ENCODE data around the gene MDFIC. TPM values are rescaled to one million over a fixed set of nuclear protein-coding genes. Genes with fewer than 3 reads are reported as not detected.

Gene MDFIC
- total RNA-seq, 1 donor from 2014 or later = 18.5 TPM

- Mint-ChIP-seq H3K27ac (ENCODE audit: unreplicated experiment) (no peak overlapping the region), H3K36me3 (ENCODE audit: unreplicated experiment) (no peaks in the 10 kb centered on the region)
These were observed 132.7 kb downstream of the MDFIC start for GRCh38 chr7:115054478-115055065.

DNA sequence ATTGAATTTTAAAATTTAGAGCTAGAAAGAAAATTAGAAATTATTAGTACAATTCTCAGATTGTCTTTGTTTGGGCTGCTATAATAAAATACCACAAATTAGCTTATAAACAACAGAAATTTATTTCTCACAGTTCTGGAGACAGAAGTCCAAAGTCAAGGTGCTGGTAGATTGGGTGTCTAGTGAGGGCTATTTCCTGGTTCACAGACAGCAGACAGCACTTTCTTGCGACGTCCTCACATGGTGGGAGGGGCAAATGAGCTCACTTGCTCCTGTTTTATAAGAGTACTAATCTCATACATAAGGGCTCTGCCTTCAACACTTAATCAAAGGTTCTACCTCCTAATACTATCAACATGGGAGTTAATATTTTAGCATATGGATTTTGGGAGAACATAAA, 134.1 kb downstream of the MDFIC start:
- DNase-seq (ENCODE audit: extremely low spot score, unreplicated experiment) = no peak
- TF ChIP-seq, protein P1, sequence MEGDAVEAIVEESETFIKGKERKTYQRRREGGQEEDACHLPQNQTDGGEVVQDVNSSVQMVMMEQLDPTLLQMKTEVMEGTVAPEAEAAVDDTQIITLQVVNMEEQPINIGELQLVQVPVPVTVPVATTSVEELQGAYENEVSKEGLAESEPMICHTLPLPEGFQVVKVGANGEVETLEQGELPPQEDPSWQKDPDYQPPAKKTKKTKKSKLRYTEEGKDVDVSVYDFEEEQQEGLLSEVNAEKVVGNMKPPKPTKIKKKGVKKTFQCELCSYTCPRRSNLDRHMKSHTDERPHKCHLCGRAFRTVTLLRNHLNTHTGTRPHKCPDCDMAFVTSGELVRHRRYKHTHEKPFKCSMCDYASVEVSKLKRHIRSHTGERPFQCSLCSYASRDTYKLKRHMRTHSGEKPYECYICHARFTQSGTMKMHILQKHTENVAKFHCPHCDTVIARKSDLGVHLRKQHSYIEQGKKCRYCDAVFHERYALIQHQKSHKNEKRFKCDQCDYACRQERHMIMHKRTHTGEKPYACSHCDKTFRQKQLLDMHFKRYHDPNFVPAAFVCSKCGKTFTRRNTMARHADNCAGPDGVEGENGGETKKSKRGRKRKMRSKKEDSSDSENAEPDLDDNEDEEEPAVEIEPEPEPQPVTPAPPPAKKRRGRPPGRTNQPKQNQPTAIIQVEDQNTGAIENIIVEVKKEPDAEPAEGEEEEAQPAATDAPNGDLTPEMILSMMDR (IDR thresholded peaks at IDR 0.05) = no peak
- no peak overlapping the region for H3K27ac Mint-ChIP-seq (ENCODE audit: unreplicated experiment)
- H3K36me3 Mint-ChIP-seq (ENCODE audit: unreplicated experiment) = no peaks in the 10 kb centered on the region
- no peaks in the 10 kb centered on the region for H3K27me3 Mint-ChIP-seq (ENCODE audit: unreplicated experiment)
- peaks cover 4% of the 10 kb centered on the region for H3K9me3 Mint-ChIP-seq (ENCODE audit: unreplicated experiment)
- H3K4me1 Mint-ChIP-seq (ENCODE audit: unreplicated experiment) = peaks cover 3% of the 10 kb centered on the region
- no peak overlapping the region for H3K4me3 Mint-ChIP-seq (ENCODE audit: unreplicated experiment)

More at GRCh38 chr7:115054478-115055065, 132.7 kb downstream of the MDFIC start:
- H3K9me3 Mint-ChIP-seq (ENCODE audit: unreplicated experiment) = peaks cover 4% of the 10 kb centered on the region
- TF ChIP-seq, protein P1 (IDR thresholded peaks at IDR 0.05) = no peak
- H3K4me1 Mint-ChIP-seq (ENCODE audit: unreplicated experiment) = peaks cover 3% of the 10 kb centered on the region
- no peaks in the 10 kb centered on the region for H3K27me3 Mint-ChIP-seq (ENCODE audit: unreplicated experiment)
- no peak overlapping the region for H3K4me3 Mint-ChIP-seq (ENCODE audit: unreplicated experiment)
- DNase-seq (ENCODE audit: extremely low spot score, unreplicated experiment) = no peak

GRCh38 chr7:115058726-115059125, 136.8 kb downstream of the MDFIC start:
- no peak overlapping the region for H3K27ac Mint-ChIP-seq (ENCODE audit: unreplicated experiment)
- H3K4me3 Mint-ChIP-seq (ENCODE audit: unreplicated experiment) = no peak overlapping the region
- no peaks in the 10 kb centered on the region for H3K36me3 Mint-ChIP-seq (ENCODE audit: unreplicated experiment)
- H3K4me1 Mint-ChIP-seq (ENCODE audit: unreplicated experiment) = peaks cover 3% of the 10 kb centered on the region
- DNase-seq (ENCODE audit: extremely low spot score, unreplicated experiment) = no peak
- no peaks in the 10 kb centered on the region for H3K9me3 Mint-ChIP-seq (ENCODE audit: unreplicated experiment)
- TF ChIP-seq, protein P1 (IDR thresholded peaks at IDR 0.05) = no peak
- H3K27me3 Mint-ChIP-seq (ENCODE audit: unreplicated experiment) = no peaks in the 10 kb centered on the region

- DNase-seq (ENCODE audit: extremely low spot score, unreplicated experiment) = no peak
- Mint-ChIP-seq H3K4me3 (ENCODE audit: unreplicated experiment) (no peak overlapping the region), H3K27me3 (ENCODE audit: unreplicated experiment) (no peaks in the 10 kb centered on the region), H3K9me3 (ENCODE audit: unreplicated experiment) (no peaks in the 10 kb centered on the region), H3K36me3 (ENCODE audit: unreplicated experiment) (no peaks in the 10 kb centered on the region), H3K4me1 (ENCODE audit: unreplicated experiment) (peaks cover 3% of the 10 kb centered on the region), H3K27ac (ENCODE audit: unreplicated experiment) (no peak overlapping the region)
- TF ChIP-seq, protein P1 (IDR thresholded peaks at IDR 0.05) = no peak
These were observed 137.4 kb downstream of the MDFIC start for GRCh38 chr7:115059321-115059720.

DNA sequence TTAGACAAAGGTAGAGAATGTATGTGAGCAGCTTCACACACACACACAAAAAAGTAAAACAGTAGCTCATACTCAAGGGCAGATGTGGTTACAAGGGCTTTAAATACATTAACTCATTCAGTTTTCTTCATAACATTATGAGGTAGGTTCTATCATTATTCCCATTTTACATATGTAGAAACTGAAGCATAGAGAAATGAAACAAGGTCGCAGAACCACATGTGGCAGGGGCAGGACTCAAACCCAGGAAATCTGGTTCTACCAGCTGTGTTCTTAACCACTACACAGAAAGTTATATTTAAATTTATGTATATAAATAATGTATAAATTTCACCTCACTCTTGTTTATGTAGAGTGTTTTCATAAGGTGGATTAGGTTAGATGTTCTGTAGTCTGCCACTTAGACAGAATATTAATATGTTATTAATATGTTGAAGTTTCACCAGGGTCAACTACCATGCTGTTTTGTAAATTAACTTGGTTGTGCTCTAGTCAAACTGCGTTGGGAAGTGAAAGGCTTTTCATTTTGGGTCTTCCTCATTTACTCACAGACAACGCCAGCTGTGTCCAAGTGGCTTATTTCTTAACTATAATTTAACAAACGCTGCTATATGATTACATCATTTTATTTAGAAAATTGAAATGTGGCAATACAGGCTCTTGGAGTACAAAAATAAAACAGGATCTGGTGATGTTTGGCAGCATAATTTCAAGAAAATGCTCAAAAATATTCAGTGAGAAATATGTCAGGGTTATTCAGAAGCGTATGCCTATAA, 138.4 kb downstream of the MDFIC start:
- DNase-seq (ENCODE audit: extremely low spot score, unreplicated experiment) = no peak
- TF ChIP-seq, protein P1 (IDR thresholded peaks at IDR 0.05) = no peak
- no peaks in the 10 kb centered on the region for H3K9me3 Mint-ChIP-seq (ENCODE audit: unreplicated experiment)
- no peaks in the 10 kb centered on the region for H3K27me3 Mint-ChIP-seq (ENCODE audit: unreplicated experiment)
- no peaks in the 10 kb centered on the region for H3K36me3 Mint-ChIP-seq (ENCODE audit: unreplicated experiment)
- H3K4me3 Mint-ChIP-seq (ENCODE audit: unreplicated experiment) = no peak overlapping the region
- no peak overlapping the region for H3K27ac Mint-ChIP-seq (ENCODE audit: unreplicated experiment)
- peaks cover 3% of the 10 kb centered on the region for H3K4me1 Mint-ChIP-seq (ENCODE audit: unreplicated experiment)

Measured in osteocyte (in vitro differentiated cells).